Measurements from ENCODE around the gene GALNT18.

GALNT18 gene

GRCh38 chr11:11533057-11533456 is 88.7 kb downstream of the GALNT18 start:
- TF ChIP-seq ZFX (IDR thresholded peaks at IDR 0.05) (no peak), CTCF (conservative IDR thresholded peaks at IDR 0.05) (no peak)
- H3K27ac ChIP-seq, result no peak overlapping the region

- TF ChIP-seq CTCF (conservative IDR thresholded peaks at IDR 0.05), result no peak
- TF ChIP-seq ZFX (IDR thresholded peaks at IDR 0.05), result no peak
These were observed 89.2 kb downstream of the GALNT18 start for GRCh38 chr11:11532574-11532973.

DNA sequence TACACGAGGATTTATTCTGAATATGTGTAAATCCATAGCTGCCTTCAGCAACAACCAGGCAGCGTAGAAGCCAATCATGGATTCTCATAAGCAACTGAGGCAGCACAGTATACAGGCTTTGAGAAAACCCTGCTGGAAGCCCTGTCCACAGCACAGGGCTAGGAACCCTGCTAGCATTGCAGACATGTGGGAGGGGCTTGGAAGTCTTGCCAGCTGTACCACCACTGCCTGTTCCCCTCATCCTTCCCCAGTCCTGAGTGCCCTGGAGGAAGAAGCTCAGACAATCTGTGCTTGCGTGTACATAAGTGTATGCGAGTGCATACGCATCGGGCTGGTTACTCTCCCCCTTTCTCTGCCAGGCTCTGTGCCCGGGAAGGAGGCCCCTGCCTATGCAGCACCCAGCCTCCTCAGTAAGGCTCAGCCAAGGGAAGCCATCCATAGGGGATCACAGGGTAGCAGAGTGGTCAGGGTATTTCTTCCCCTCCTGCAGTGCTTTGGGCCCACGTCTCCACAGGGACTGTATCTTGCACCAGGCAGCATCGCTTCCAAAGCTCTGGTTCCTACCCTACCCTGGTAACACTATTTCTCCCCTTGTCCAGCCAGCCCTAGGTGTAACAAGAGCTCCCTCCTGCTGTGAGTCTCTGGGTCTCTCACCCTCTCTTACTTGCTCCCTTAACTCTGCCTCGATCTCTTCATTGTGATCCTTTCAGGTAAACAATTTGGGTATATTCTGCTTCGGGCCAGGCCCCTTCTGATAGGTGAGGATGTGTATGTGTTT is 90.5 kb downstream of the GALNT18 start:
- no peak overlapping the region for H3K27ac ChIP-seq

More at GRCh38 chr11:11532574-11532973, 89.2 kb downstream of the GALNT18 start:
- H3K27ac ChIP-seq, result no peak overlapping the region

DNA sequence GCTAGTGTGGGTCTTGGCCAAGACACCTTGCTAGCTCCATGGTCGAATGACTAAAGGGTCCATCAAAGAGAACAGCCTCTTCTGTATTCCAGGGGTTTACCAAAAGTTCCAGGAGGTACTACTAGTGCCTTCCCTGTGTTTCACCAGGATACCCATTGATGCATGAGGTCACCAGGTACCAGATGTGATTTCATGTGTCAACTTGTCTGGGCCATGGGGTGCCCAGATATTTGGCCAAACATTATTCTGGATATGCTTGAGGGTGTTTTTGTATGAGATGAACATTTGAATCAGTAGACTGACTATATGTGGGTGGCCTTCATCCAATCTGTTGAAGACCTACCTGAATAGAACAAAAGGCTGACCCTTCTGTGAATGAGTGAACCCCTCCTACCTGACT is 92.8 kb downstream of the GALNT18 start:
- TF ChIP-seq CTCF (conservative IDR thresholded peaks at IDR 0.05) (no peak), ZFX (IDR thresholded peaks at IDR 0.05) (no peak)
- H3K27ac ChIP-seq, result no peak overlapping the region

More for the DNA sequence above, 90.5 kb downstream of the GALNT18 start:
- TF ChIP-seq CTCF (conservative IDR thresholded peaks at IDR 0.05) (no peak), ZFX (IDR thresholded peaks at IDR 0.05) (no peak)

- TF ChIP-seq CTCF (conservative IDR thresholded peaks at IDR 0.05) (no peak), ZFX (IDR thresholded peaks at IDR 0.05) (no peak)
- no peak overlapping the region for H3K27ac ChIP-seq
These were observed 96.5 kb downstream of the GALNT18 start for GRCh38 chr11:11525283-11525682.

GRCh38 chr11:11524436-11525061 is 97.3 kb downstream of the GALNT18 start:
- no peak overlapping the region for H3K27ac ChIP-seq
- TF ChIP-seq CTCF (conservative IDR thresholded peaks at IDR 0.05) (no peak), ZFX (IDR thresholded peaks at IDR 0.05) (no peak)

GRCh38 chr11:11522591-11522990 is 99.2 kb downstream of the GALNT18 start:
- H3K27ac ChIP-seq, result no peak overlapping the region
- no peak for TF ChIP-seq ZFX (IDR thresholded peaks at IDR 0.05)
- TF ChIP-seq CTCF (conservative IDR thresholded peaks at IDR 0.05), result no peak
